GM10266 (cell line): Measurements from ENCODE around the gene VAV1.
"Not testable (repeated sequence)": the region's sequence is repeated elsewhere in the genome, so short reads cannot be mapped to it uniquely, and the experiment has no call there.

ENCODE experiments used
- DNase-seq: peaks from one replicate; pipeline ENCODE4 v3.0.0; 2012; ENCODE audit errors: extremely low spot score
- TF ChIP-seq, protein P1 (sequence below): IDR thresholded peaks from 2 replicates; pipeline ENCODE4 v1.5.1; 2012; ENCODE audit warnings: mild to moderate bottlenecking, low read depth; ENCODE audit not compliant: control insufficient read depth, insufficient read depth; ENCODE audit errors: missing control alignments

Gene VAV1

GRCh38 chr19:6796278-6796677 lies 23.8 kb downstream of the VAV1 start:
- TF ChIP-seq, protein P1, sequence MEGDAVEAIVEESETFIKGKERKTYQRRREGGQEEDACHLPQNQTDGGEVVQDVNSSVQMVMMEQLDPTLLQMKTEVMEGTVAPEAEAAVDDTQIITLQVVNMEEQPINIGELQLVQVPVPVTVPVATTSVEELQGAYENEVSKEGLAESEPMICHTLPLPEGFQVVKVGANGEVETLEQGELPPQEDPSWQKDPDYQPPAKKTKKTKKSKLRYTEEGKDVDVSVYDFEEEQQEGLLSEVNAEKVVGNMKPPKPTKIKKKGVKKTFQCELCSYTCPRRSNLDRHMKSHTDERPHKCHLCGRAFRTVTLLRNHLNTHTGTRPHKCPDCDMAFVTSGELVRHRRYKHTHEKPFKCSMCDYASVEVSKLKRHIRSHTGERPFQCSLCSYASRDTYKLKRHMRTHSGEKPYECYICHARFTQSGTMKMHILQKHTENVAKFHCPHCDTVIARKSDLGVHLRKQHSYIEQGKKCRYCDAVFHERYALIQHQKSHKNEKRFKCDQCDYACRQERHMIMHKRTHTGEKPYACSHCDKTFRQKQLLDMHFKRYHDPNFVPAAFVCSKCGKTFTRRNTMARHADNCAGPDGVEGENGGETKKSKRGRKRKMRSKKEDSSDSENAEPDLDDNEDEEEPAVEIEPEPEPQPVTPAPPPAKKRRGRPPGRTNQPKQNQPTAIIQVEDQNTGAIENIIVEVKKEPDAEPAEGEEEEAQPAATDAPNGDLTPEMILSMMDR = no peak
- DNase-seq = no peak

- DNase-seq = no peak
- TF ChIP-seq, protein P1 = no peak
These were observed 25.1 kb downstream of the VAV1 start for GRCh38 chr19:6797646-6798045.

DNA sequence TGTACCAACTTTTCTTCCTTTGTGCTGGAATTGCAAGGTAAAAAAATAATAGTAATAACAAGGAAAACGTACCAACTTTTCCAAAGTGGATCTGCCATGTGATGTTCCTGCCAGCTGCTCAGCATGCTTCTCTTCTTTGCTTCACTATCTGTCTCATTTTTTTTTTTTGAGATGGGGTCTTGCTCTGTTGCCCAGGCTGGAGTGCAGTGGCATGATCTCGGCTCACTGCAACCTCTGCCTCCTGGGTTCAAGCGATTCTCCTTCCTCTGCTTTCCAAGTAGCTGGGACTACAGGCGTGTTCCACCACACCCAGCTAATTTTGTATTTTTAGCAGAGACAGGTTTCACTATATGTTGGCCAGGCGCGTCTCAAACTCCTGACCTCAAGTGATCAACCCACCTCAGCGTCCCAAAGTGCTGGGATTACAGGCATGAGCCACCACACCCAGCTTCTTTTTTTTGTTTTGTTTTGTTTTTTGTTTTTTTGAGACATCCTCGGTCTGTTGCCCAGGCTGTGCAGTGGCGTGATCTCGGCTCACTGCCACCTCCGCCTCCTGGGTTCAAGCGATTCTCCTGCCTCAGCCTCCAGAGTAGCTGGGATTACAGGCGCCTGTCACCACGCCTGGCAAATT lies 27.8 kb downstream of the VAV1 start:
- DNase-seq = not testable (repeated sequence)

DNA sequence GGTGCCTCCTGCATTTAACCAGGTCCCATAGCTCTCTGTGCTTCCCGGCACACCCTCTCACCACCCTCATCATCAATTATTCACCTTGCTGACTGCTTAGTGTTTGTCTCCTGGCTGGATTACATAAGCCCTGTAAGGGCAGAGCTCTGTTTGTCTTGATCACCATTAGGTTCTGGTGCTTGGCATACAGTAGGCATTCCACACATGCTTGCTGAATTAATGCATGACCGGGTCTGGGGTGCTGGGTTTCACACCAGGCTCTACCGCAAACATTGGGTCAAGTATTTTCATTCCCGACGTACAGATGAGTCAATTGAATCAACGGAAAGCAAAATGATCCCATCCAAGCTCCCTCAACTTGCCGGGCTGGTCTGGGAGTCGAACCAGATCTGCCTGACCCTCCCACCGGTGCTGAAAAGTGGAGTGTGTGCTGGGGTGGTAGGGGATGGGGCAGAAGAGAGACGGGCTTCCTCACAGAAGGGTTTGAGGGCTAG lies 28.5 kb downstream of the VAV1 start:
- TF ChIP-seq, protein P1 = no peak
- no peak for DNase-seq

DNA sequence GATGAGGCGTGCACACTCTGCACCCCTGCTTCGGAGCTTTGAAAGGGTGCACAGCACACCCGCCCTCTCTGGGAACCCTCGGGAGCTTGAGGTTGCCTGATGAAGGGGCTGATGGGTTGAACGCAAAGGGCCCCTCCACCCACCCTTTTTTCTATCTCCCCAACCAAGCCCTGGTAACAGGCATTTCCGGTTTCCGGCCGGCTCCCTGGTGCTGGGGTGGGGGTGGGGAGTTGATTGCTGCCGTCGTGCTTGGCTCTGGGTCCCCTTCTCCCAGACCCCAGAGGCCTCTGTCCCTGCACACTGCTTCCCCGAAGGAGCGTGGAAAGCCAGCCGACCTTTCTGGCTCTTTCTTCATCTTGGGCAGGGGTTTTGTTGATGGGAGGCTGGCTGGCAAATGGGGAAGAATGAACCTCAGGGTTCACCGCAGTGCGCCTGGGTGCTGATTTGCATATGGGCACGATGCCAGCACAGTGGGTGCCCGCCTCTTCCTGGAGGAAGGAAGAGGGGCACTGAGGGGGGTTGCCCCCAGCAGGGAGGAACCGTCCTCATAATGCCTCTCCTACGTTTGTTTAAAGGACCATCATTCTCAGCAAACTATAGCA lies 29.1 kb downstream of the VAV1 start:
- DNase-seq = peak; percentile 76
- TF ChIP-seq, protein P1 = no peak

- TF ChIP-seq, protein P1 = peak; percentile 47
- DNase-seq = peak; percentile 61
These were observed 30.0 kb downstream of the VAV1 start for GRCh38 chr19:6802336-6803035.

DNA sequence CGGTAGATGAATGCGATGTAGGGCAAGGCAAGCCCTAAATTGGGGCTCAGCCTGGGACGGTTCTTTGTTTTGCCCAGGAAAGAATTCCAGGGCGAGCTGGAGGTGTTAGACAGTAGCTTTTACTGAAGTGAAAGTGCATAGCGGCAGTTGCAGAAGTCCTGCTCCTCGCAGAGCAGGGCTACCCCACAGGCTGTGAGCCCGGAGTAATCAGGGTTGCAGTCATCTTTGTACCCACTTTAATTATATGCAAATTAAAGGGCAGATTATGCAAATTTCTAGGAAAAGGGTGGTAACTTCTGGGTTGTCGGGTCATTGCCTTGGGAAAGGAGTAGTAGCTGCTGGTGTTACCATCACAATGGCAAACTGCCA lies 30.5 kb downstream of the VAV1 start:
- no peak for DNase-seq
- TF ChIP-seq, protein P1 = no peak
